ENCODE measurements around the gene WNT2.

WNT2 gene

DNA sequence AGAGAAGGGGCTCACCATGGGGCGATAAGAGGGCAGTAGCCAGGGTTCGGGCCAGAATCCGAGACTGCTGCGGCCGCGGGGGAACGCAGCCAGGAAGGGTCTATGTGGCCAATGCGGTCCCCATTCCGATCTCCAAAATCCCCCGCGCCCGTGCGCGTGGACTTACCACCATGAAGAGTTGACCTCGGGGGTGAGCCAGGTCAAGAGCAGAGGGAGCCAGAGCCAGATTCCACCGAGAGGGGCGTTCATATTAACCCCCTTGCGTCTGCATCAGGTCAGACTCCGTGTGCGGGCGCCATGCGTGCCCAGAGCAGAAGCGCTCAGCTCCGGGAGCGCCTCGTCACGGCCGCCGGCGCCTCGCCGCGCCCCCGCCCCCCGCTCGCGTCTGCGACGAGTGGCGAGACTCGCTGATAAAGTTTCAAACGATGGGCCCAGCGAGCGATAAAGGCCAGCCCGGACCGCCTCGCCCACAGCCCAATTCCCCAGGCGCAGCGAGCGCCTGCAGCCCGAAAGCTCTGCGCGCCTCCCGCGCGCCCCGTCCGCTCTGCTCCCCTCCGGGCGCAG, at the start of gene WNT2:
WNT2 (minus strand) TSS at position 318 of the 564 bp plus-strand sequence; CDS start at position 249, 69 bp downstream.
- H3K27ac ChIP-seq, result no peak within 1 kb of the TSS
- no peak for DNase-seq (ENCODE audit: low read depth, low spot score)

DNA sequence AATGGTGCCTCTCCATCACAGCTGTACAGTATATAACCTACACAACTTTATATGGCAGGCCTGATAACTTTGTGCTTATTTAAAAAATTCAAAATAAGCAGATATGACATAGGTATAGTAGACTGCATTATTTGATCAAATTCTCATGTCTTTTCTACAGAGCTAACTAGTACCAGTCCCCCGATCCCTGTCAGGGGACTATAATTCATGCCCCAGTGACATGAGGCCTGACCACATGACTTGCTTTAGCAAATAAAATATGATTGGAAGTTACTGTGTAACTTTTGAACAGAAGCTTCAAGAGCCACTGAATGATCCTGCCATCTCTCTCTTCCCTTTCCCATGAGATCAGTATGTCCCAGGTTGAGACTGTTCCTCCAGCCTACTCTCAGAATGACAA, 49.2 kb upstream of the WNT2 start:
- H3K27ac ChIP-seq, result no peak overlapping the region
- DNase-seq (ENCODE audit: low read depth, low spot score), result no peak

DNA sequence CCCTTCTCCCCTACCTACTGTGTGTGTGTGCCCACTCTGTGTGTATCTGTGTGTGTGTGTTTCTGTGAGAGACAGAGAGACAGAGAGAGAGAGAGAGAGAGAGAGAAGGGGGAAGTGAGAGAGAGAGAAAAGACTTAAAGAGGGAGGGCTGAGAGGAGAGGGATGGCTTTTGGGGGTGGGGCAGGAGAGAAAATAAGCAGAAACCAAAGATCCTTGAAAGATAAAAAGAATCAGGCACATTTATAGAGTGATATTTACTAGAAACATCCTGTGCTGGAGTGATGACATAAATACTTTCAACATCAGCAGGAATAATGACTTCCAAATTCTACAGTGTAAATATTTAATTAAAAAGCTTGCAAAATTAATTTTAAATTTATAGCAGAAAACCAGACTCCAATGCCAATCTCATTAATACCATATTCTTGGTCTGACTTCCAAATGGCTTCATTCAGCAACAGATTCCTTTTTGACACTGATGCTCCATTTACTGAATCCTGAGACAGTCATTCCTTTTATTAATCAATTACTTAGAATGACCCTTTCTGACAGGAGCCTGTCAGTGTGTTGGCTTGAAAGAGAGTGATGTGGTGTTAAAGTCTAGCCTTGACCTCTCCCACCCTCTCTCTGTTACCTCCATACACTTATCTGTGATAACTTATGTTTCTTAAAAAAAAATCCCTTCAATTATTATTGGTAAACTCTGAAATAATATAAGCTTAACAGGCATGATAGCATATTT, 41.7 kb upstream of the WNT2 start:
- no peak overlapping the region for H3K27ac ChIP-seq
- no peak for DNase-seq (ENCODE audit: low read depth, low spot score)

DNA sequence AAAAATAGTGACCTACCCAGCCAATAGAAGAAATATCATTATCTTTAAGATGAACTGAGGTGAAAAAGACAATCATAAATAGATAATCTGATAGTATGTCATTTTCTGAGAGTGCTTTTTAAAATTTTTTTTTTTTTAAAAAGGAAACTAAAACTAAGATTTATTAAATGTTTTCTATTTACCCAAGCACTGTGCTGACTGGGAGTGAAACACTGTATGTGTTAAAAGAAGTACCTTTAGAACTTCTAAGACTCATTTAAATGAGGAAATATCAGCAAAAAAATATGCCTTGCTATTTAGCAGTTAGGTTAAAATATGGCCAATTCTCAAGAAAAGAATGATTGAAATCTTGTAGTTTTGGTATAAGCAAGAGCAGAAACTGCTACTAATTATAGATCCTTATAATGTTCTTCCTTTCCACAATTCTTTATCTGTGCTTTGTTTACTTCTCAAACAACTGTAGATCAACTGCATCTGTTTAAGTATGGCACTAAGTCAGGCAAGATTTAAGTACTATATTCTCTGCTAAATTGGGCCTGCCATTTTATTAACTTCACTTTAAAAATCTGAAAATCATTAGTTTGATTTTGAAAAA, 39.5 kb upstream of the WNT2 start:
- DNase-seq (ENCODE audit: low read depth, low spot score), result no peak
- H3K27ac ChIP-seq, result no peak overlapping the region

DNA sequence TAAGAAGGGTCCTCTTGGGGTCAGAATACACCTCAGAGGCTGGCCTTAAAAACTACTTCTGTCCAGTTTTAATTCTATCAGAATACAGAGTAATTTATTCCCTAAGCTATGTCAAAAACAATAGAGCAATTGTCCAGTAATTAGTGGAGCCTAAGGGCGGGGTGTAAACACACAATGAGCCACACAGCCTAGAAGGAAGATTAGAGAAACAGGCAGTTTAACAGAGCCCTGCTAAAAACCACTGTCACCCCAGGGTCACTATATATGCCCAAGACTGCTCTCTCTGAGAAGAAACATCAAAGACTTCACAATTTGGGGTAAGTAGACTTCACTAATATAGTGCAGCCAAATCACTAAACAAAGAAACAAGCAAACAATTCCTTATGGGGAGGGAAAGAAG, 27.2 kb upstream of the WNT2 start:
- no peak overlapping the region for H3K27ac ChIP-seq
- no peak for DNase-seq (ENCODE audit: low read depth, low spot score)

DNA sequence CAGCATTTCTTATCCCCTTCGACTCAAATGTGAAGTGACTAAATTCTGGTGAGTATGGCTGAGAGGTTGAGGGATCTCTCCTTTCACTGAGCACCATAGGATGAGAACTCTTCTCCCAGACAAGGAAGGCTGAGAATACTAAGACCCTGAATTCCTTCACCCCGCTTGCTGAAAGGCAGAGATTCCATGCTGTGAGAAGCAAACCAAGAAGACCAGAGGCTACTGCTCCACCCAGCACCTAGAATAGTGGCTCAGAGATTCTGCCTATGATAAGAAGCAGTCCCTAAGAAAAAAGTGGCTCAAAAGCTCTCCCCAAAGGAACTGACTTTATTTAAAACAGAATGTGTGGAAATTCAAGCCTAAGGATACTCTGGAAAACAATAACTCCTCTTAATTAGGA, 26.7 kb upstream of the WNT2 start:
- DNase-seq (ENCODE audit: low read depth, low spot score), result no peak
- H3K27ac ChIP-seq, result no peak overlapping the region

DNA sequence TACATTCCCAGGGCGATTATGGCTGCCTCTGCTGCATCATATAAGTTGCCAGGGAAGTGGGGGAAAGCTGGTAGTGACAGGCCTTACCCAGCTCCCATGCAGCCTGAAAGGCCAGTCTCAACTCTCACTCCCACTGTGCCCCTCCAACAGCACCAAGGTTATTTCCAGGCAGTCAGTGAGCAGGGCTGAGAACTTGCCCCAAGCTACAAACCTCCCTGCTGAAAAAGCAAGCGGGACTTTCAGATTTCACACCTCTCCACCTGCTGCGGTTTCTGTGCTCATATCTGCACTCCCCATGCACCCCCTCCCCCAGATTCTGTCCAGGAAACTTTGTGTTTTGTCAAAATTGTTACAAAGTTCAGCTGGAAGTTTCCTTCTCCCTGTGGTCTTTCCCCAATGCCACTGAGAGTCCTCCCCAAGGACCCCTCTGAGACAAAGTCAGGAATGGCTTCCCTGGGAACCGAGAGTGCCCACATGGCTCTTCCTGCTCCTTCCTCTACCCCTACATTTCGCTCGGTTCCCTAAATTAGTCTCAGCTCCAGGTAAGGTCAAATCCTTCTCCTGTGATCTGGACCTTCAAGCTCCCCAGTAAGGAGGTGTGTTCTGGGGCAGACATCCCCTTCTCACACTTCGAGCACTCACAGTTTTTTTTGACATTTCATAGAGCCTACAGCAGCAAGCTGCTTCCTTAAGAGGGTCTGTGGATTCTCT, 25.3 kb upstream of the WNT2 start:
- H3K27ac ChIP-seq, result no peak overlapping the region
- DNase-seq (ENCODE audit: low read depth, low spot score), result no peak

DNA sequence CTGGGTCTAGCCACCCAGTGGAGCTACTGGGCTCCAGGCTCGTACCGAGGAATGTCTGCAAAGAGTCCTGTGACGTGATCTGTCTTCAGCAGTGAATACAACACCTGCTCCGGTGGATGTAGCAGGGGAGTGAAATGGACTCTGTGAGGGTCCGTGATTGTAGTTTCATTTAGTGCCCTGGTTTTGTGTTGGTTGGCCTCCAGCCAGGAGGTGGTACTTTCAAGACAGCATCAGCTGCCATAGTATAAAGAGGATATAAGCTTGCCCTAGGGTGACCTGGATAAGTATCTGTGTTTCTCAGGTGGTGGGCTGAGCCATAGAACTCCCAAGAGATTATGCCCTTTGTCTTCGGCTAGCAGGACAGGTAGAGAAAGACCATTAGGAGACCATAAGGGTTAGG, 24.6 kb upstream of the WNT2 start:
- H3K27ac ChIP-seq, result no peak overlapping the region
- no peak for DNase-seq (ENCODE audit: low read depth, low spot score)

DNA sequence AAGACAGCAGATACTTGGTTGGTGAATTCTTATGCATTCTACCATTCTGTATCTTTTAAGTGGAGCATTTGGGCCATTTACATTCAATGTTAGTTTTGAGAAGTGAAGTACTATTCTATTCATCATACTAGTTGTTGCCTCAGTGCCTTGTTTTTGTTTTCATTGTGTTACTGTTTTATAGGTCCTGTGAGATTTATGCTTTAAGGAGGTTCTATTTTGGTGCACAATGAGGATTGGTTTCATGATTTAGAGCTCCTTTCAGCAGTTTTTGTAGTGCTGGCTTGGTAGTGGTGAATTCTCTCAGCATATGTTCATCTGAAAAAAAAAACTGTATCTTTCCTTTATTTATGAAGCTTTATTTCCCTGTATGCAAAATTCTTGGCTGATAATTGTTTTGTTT, 23.3 kb upstream of the WNT2 start:
- H3K27ac ChIP-seq, result no peak overlapping the region
- no peak for DNase-seq (ENCODE audit: low read depth, low spot score)

DNA sequence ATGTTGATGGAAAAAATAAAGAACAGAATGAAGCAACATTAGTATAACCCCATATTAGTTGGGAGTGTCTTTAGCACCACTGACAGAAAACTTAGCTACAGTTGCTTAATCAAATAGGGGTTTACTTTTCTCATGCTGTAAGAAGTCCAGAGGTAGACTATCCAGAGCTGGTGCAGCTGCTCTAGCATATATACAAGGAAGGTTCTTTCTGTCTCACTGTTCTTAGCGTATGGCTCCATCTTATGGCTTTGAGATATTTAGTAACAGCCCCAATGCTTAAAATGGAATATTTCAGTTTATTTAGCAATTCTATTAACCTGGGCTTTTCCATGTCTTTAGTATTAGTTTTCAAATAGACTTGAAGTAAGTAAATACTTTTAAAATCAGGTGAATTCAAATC, 15.2 kb upstream of the WNT2 start:
- DNase-seq (ENCODE audit: low read depth, low spot score), result no peak
- no peak overlapping the region for H3K27ac ChIP-seq

DNA sequence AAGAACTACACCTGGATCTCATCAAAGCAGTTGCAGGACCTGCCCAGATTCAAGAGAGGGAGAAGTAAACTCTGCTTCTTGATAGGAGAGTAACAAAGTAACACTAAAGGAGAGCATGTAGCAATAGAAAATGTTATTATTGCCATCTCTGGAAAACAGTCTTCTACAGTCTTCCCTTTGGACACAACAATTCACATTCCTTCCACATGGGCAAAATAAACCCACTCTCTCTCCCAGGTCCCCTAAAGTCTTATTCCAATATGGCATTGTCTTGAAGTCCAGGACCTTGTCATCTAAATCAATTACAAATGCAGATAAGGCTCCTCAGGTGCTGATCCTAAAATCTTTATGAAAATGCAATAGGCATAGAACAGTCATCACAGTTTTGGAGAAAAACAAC, 10.3 kb upstream of the WNT2 start:
- no peak overlapping the region for H3K27ac ChIP-seq
- DNase-seq (ENCODE audit: low read depth, low spot score), result no peak

DNA sequence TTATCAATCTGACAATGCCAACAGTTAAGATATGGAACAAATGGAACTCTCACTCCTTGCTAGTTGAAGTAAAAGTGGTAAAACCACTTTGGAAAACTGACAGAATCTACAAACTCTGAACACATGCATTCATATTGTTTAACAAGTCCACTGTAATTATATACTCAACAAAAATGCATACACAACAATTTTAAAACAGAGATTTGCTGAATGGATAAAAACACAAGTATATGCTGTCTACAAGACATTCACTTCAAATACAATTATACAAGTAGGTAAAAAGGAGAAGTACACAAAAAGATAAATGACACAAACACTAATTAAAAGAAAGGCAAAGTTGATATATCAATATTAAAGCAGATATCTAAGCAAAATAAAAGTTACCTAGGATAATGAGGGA, 9.2 kb upstream of the WNT2 start:
- DNase-seq (ENCODE audit: low read depth, low spot score), result no peak
- H3K27ac ChIP-seq, result no peak overlapping the region

DNA sequence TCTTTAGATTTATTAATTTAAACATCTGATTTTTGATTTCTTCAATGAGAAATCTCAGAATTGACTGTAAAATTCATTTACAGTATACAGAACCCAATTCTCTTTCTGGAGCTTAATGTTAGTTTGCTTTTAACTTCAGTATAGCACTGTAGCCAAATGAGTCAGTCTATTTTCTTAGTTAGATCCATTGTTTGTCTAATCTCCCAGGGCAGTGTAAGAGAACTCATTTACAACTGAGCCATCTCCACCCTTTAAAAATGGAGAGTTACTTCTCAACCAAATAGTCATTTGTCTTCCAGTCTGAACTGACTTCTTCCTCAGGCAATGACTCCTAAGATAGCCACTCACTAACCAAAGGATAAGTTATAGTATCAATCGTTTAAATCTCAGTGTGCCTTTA, 3.0 kb upstream of the WNT2 start:
- DNase-seq (ENCODE audit: low read depth, low spot score), result no peak
- H3K27ac ChIP-seq, result no peak overlapping the region

DNA sequence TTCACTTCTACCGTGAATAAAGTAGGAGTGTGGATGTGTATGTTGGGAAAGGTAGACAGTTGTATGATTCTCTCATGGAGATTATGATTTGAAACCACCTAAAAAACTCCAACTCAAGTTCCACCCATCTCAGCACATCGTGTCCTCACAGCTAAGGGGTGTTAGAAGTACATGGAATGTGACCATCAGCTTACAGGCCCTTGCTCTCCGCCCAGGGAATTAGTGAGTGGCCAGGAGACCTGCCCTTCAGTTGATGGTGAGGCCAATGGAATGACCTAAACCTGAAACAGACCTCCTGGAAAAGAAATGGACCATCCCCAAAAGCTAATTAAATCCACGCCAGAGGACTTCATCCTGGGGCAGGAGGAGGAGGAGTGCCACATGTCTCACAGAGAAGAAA, 2.1 kb upstream of the WNT2 start:
- no peak overlapping the region for H3K27ac ChIP-seq
- DNase-seq (ENCODE audit: low read depth, low spot score), result no peak

DNA sequence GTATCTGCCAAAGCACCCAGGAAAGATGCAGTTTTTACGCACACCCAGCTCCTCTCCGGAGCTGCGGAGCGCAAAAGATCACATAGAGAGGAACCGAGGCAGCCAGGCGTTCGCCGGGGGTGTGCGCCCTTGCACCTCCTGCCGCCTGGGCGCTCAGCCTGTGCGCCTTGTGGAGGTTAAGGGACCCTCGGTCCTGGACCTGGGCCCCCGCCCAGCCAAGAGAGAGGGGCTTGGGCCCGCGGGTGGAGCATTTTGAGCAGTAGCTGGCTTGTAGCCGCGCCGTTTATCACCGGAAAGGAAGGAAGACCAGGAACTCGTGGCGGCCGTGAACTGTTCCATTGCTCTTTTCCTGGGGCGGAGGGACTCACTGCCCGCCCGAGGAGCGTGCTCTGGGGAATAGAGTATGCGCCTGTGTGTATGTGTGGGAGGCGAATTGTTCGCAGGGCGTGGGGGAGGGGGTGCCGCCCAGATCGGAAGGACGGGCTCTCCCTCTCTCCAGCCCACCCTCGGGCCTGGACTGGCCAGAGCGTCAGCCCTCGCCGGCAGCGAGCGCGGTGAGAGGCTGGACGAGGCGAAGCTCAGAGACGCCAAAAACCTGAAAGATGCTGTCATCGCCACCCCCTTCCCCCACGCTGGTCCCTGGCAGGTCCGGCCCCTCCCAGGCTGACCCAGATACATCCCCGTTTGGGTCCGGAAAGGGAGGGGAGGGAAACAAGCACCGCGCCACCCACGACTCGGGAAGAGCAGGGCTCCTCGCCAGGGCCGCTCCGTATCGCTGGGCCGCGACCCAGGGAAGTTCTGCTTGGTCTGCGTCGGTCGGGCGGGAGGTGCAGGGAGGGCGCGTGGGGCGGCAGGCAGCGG, 1.2 kb upstream of the WNT2 start:
- DNase-seq (ENCODE audit: low read depth, low spot score), result no peak
- no peak overlapping the region for H3K27ac ChIP-seq

DNA sequence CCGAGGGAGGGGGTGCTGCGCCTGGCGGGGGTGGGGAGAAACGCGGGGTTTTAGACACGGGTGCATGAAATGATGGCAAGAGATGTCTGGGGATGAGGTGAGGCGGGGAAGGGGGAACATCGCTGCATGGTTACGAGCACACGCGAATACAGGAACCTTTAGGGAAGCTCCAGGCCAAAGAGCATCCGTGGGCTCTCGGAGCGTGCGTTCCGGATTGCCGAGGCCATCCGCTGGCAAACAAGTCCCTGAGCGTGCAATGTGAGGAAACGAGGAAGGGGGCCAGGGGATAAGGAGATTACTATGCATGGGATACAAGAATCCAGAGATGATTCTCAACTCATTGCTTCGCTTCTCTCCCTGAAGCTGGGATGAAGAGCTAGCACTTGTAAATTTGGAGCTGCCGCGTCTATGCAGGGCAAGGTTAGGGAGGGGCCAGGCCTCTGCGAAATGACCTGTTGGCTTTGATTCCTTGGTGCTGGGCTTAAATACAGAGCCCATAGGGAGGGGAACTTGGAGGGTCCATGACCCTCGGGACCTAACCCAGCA, 520 bp upstream of the WNT2 start:
- no peak overlapping the region for H3K27ac ChIP-seq
- DNase-seq (ENCODE audit: low read depth, low spot score), result no peak

DNA sequence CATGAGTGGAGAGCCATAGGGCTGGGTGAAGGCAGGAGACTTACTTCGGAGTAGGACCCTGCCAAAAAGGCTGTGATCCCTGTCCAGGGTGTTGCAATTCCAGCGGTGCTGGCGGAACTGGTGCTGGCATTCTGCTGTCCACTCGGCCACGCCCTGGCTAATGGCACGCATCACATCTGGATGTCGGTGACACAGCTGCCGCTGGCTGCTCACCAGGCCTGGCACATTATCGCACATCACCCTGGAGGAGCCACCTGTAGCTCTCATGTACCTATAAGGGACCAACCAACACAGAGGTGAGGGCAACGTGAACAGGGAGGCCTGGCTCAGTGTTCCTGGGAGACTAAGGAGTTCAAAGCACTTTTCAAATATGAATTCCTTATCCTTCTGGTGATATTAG, 2.3 kb downstream of the WNT2 start:
- DNase-seq (ENCODE audit: low read depth, low spot score), result no peak
- no peak overlapping the region for H3K27ac ChIP-seq

DNA sequence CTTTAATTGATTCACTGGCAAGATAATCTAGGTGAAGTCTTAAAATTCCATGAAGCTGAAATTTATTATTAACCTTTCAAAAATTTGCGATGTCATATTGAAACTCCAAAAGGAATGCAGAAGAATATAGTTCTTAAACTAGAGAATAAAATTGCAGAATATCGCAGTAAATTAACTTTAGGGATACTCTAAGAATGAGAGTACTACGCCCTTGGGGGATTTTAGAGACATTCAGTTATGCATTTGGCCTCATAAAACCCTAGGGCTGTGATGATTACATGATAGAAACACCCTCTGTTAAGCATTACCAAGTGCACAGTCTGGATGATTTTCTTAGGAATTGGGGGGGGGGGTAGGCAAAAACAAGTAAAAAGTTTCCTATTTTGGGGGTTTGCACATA, 3.7 kb downstream of the WNT2 start:
- H3K27ac ChIP-seq, result no peak overlapping the region
- no peak for DNase-seq (ENCODE audit: low read depth, low spot score)

DNA sequence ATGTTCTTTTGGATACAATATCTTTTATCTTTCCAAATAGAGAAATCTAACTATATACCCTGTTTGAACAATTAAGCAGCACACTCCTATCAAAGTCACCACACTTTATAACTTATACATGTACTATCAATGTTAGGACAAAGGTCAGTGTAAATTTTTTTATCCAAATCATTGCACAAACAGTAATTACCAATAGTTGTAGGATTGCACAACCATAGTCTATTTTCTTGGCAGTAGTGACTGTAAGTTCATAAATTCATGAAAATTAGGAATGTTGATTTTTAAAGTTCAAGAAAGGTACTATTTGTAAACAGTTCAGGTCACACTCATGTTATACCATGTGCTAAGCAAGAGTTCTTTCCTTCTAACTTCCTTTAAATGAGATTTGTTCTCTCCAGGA, 9.3 kb downstream of the WNT2 start:
- DNase-seq (ENCODE audit: low read depth, low spot score), result no peak
- H3K27ac ChIP-seq, result no peak overlapping the region
